ENCODE data around the gene IL1RL1.

Gene IL1RL1

DNA sequence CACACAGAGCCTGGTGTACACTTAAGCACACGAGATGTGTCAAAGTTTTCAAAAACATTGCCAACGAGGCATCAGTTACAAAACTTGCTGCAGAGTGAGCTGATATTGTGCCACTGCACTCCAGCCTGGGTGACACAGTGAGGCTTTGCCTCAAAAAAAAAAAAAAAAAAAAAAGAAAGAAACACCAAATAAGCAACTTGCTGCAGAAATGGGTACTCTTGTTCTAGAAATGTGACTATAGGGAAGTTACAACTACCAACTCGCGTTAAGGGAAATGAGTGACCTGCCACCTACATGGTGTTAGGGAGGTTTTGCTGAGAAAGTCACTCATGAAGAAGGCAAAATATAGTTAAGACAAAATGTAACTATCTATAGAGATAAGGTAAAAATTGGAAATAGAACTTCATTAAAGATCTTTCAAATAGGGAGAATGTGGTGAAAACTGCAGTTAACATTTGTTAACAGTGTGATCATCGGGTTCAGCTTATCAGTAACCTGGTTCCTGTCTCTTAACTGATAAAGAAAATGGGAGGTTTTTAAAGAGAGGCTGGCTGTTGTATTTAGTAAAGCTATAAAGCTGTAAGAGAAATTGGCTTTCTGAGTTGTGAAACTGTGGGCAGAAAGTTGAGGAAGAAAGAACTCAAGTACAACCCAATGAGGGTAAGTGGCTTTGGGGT lies at the start of gene IL1RL1:
IL1RL1 (plus strand) TSS at position 600 of the 677 bp plus-strand sequence. CDS start 26,702 bp downstream, outside the sequence.
- H3K27ac ChIP-seq, result no peak within 1 kb of the TSS
- DNase-seq (ENCODE audit: low spot score), result no peak
- TF ChIP-seq CTCF (conservative IDR thresholded peaks at IDR 0.05; ENCODE audit: low read depth), result no peak
- ChIA-PET POLR2A (ENCODE audit: low non-redundant PET) (no interaction called here), CTCF (interaction anchor here (0.6 to 0.7 kb wide), 2 partner anchors 70 to 1515 kb away, joined by 3 read pairs; no protein-coding TSS in a partner anchor)

DNA sequence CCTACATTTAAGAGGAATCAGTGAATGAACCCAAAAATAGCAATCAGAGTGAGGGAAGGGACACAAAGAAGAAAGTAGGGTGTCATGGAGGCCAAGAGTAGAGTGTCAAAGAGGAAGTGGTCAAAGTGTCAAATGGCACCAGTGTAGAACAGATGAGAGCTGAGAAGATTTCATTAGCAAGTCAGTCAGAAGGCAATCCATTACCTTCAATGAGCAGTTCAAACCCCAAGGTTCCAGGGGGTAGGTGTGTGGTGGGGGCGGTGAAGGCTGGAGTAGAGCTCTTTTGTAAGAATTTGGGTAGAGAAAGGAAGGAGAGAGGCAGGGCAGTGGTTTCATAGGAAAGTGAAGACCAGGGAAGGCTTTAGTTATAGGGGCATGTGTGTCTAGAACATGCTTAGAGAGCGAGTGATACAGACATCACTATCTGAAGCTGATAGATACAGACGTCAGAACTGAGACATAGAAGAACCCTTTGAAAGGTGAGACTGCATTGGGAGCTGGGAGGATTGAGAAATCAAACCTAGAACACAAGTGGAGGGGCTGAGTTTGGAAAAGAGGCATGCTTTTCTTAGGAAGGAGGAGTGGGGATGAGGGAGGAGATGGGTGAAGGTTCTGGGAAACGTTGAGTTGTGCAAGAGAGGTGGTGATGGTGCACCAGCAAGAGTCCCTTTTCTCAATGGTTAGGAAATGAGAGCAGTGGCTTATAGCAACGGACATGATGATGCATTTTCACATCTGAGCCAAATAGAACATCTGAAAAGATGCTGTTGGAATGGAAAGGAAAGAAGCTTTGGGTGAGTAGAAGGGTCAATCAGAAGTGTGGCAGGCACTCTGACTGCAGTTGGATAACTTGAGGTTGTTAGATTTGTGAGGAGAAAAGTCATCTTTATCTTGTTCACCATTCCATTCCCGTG lies 48.9 kb upstream of the IL1RL1 start:
- TF ChIP-seq CTCF (conservative IDR thresholded peaks at IDR 0.05; ENCODE audit: low read depth), result no peak
- ChIA-PET CTCF (no interaction called here), POLR2A (ENCODE audit: low non-redundant PET) (no interaction called here)
- no peak overlapping the region for H3K27ac ChIP-seq
- no peak for DNase-seq (ENCODE audit: low spot score)

- POLR2A ChIA-PET (ENCODE audit: low non-redundant PET), result no interaction called here
- no peak for DNase-seq (ENCODE audit: low spot score)
- no peak overlapping the region for H3K27ac ChIP-seq
- no peak for TF ChIP-seq CTCF (conservative IDR thresholded peaks at IDR 0.05; ENCODE audit: low read depth)
- CTCF ChIA-PET, result interaction anchor here (0.7 kb wide), 1 partner anchor 31 kb away, joined by 6 read pairs; no protein-coding TSS in a partner anchor
Measured at GRCh38 chr2:102264952-102265351, 46.4 kb upstream of the IL1RL1 start.

- DNase-seq (ENCODE audit: low spot score), result no peak
- no peak overlapping the region for H3K27ac ChIP-seq
- no peak for TF ChIP-seq CTCF (conservative IDR thresholded peaks at IDR 0.05; ENCODE audit: low read depth)
- ChIA-PET CTCF (interaction anchor here (0.6 kb wide), 1 partner anchor 25 kb away, joined by 3 read pairs; no protein-coding TSS in a partner anchor), POLR2A (ENCODE audit: low non-redundant PET) (no interaction called here)
Measured at GRCh38 chr2:102266204-102266603, 45.2 kb upstream of the IL1RL1 start.

GRCh38 chr2:102267774-102268173 lies 43.6 kb upstream of the IL1RL1 start:
- TF ChIP-seq CTCF (conservative IDR thresholded peaks at IDR 0.05; ENCODE audit: low read depth), result no peak
- CTCF ChIA-PET, result interaction anchor here (0.5 to 0.6 kb wide), 2 partner anchors 9 to 284 kb away, joined by 3 to 4 read pairs; no protein-coding TSS in a partner anchor
- POLR2A ChIA-PET (ENCODE audit: low non-redundant PET), result no interaction called here
- no peak overlapping the region for H3K27ac ChIP-seq
- DNase-seq (ENCODE audit: low spot score), result no peak

DNA sequence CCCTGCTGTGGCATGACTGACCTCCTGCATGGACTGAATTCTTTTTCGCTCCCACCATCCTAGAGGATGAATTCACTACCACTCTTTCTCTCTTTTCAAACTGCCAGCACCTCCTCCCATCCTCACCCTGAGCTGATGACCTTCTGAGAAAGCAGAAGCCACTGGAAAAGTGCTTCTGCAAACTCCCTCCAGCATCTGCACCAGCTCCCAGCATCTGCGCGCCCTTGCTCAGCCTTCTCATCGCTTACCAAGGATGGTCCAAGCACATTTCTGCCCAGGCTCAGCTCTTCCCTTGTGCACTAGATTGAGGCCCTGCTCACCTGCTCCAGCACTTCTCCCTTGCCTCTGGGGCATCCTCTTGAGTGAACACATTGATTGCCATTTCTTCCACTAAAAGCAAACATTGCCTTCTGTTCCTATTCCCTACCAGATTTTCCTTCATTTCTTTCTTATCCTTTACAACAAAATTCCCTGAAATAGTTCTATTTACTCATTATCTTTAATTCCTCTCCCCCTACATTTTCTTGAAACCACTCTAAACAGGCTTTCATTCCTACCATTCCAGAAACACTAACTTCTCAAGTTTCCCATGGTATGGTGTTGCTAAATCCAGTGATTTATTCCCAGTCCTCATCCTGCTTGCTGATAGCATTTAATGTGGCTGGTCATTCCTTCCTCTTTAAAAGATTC lies 42.7 kb upstream of the IL1RL1 start:
- TF ChIP-seq CTCF (conservative IDR thresholded peaks at IDR 0.05; ENCODE audit: low read depth), result no peak
- ChIA-PET POLR2A (ENCODE audit: low non-redundant PET) (no interaction called here), CTCF (no interaction called here)
- no peak overlapping the region for H3K27ac ChIP-seq
- DNase-seq (ENCODE audit: low spot score), result no peak

Data from RWPE1 (cell line).